Fibroblast of mammary gland (primary cell): ENCODE data around the gene RPL13.

Experiments
- DNase-seq: peaks from one replicate; pipeline ENCODE4 v3.0.0-alpha.2; 2010; ENCODE audit warnings: low read depth
- H3K4me3 ChIP-seq: 2 replicates; pipeline ENCODE4 v1.5.1; 2011; ENCODE audit warnings: low read depth, mild to moderate bottlenecking, low read length, moderate library complexity; ENCODE audit not compliant: control insufficient read depth
- TF ChIP-seq, protein P1 (sequence below): conservative IDR thresholded peaks from 2 replicates; pipeline ENCODE4 v1.5.1; 2011; ENCODE audit warnings: low read depth, low read length, inconsistent platforms; ENCODE audit not compliant: control insufficient read depth, insufficient read depth

The RPL13 gene

DNA sequence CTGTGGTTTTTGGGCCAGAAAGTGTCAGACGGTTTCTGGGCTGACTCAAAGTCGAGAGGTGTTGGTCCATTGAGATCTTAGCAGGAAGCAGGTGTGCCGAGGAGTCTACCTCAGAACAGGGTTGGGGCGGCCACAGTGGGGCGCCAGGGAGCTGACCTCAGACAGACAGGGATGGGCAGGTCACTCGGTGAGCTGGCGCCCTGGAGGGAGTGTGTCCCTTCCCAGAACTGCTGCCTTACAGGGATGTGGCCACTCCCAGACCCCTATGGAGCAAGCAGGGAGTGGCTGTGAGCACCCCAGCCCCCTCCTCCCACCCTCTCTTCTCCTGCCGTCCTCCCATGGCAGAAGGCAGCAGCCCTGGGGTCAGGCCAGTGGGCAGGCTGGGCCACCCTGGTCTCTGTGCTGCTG lies 39.0 kb downstream of the RPL13 start:
- H3K4me3 ChIP-seq, result no peak overlapping the region
- TF ChIP-seq, protein P1, sequence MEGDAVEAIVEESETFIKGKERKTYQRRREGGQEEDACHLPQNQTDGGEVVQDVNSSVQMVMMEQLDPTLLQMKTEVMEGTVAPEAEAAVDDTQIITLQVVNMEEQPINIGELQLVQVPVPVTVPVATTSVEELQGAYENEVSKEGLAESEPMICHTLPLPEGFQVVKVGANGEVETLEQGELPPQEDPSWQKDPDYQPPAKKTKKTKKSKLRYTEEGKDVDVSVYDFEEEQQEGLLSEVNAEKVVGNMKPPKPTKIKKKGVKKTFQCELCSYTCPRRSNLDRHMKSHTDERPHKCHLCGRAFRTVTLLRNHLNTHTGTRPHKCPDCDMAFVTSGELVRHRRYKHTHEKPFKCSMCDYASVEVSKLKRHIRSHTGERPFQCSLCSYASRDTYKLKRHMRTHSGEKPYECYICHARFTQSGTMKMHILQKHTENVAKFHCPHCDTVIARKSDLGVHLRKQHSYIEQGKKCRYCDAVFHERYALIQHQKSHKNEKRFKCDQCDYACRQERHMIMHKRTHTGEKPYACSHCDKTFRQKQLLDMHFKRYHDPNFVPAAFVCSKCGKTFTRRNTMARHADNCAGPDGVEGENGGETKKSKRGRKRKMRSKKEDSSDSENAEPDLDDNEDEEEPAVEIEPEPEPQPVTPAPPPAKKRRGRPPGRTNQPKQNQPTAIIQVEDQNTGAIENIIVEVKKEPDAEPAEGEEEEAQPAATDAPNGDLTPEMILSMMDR, result peak; percentile 22
- DNase-seq, result peak; percentile 22

- TF ChIP-seq, protein P1, result no peak
- DNase-seq, result no peak
- H3K4me3 ChIP-seq, result no peak overlapping the region
Measured at GRCh38 chr16:89599902-89600301, 39.4 kb downstream of the RPL13 start.

DNA sequence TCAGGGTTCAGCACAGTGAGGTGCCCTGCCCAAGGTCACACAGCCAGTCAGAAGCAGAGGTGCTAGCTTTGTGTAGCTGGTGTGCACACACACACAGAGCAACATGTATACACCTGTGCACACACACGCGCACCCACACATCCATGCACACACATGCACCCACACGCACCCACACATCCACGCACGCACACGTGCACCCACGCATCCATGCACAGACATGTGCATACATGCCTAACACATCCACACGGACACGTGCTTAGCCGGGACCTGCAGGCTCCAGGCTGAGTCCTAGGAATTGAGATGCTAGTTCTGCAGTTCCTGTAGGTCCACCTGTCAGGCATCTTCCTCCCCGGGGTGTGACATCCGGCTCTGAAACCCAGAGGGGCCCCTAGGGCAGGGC lies 39.9 kb downstream of the RPL13 start:
- H3K4me3 ChIP-seq, result no peak overlapping the region
- TF ChIP-seq, protein P1, result no peak
- no peak for DNase-seq

GRCh38 chr16:89600956-89601355 lies 40.5 kb downstream of the RPL13 start:
- TF ChIP-seq, protein P1, result no peak
- no peak for DNase-seq
- H3K4me3 ChIP-seq, result no peak overlapping the region

DNA sequence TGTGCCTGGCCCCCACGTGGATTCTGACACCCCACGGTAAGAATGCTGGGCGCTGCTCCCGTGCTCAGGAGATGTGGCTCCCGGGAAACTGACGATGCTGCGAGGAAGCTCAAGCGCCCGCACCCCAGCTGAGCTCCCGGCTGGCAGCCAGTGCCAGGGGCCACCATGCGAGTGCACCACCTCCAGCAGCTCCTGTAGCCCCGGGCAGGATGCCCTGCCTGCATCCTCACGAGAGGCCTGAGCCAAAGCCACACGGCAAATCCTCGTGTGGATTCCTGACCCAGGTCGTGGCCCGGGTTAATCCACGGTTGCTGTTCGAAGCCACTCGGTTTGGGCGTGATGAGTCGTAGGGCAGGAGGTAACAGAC lies 41.4 kb downstream of the RPL13 start:
- TF ChIP-seq, protein P1, result no peak
- DNase-seq, result no peak
- no peak overlapping the region for H3K4me3 ChIP-seq

GRCh38 chr16:89602273-89602951 lies 41.9 kb downstream of the RPL13 start:
- no peak overlapping the region for H3K4me3 ChIP-seq
- TF ChIP-seq, protein P1, result no peak
- DNase-seq, result peak; percentile 86
